Measurements from ENCODE around the gene BAG1.

BAG1 gene

DNA sequence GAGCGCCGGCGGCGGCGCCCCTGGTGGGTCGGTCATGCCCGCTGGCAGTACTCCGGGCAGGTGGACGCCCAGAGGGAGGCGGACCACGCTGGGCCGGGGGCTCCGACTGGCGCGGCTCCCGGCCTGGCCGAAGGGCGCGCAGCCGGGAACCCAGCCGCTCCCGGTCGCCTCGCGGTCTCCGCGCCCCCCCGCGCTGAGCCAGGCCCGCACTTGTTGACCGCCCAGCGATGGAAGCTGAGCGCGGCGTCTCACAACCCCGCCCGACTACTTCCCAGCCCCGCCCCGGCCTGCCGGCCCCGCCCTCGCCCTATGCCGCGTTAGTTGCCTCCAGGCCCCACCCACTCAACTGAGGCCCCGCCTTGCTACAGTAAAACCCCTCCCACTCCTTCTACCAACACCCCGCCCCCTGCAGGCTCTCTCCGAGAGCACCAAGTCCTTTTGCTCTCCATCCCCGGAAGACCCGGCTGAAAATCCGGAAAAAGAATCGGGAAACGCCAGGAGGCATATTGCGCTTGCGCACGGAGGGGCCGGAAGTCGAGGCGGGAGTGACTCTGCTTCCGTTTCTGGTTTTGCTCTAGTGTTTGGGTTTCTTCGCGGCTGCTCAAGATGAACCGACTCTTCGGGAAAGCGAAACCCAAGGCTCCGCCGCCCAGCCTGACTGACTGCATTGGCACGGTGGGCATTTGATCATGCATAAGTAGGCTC is at the start of gene BAG1, which contains the start of gene CHMP5:
Gene BAG1, minus strand, starts transcription at position 236 of the 705 bp plus-strand sequence.
Gene CHMP5, plus strand, starts transcription at position 577 of the 705 bp plus-strand sequence. Its CDS starts 30 bp downstream, at position 607.
- peak; percentile 100 for DNase-seq (ENCODE audit: low spot score)

DNA sequence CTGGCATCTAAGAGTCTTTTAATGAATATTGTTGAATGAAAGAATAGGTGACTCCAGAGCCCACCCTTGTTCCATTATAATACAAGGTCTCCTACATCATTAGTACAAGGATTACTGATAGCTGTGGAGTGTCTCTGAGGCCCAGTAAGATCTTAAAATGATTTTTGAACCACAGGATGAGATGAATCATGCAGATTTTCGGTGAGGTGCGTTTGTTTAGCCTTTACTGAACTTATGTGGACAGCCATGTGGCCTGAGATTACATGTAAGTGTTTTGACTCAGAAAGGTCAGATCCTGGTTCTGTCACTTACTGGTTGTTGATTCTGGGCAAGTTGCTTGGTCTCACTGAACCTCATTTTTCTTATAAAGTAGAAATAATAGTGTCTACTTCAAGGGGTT is 47.4 kb upstream of the BAG1 start:
- DNase-seq (ENCODE audit: low spot score), result no peak

DNA sequence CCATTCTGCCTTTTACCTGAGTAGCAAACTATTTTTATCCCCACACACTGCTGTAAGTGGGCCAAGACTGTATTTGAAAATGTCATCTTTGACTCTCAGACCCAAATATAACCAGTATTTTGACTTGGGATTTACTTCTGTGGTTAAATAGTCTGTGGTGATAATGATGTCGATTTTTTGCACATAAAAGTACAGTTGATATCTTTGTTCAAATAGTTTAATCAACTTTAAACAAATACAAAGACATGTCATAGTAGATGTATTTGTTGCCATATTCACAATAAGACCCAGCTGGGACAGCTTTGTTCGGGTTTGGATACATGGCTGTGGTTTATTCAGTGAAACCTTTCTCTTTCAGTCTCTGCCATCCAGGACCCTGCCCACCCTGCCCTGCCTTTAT is 46.2 kb upstream of the BAG1 start:
- DNase-seq (ENCODE audit: low spot score), result no peak

GRCh38 chr9:33309903-33310302 is 45.4 kb upstream of the BAG1 start:
- no peak for DNase-seq (ENCODE audit: low spot score)

DNA sequence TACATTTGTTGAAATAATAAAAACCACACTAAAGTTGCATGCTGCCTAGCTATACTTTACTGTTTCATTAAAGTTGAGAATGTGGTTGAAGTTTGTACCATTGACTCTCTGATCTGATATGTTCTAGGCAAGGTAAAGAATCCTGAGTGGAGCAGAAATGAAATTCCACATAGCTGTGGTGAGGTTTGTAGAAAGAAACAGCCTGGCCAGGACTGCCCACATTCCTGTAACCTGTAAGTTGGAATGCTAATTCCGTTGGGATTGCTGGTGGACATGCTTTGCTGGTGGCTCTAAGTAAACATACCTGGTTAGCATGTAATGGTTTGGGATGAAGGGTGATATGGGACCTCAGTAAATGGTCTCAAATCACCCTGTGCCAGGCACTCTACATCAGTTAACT is 42.6 kb upstream of the BAG1 start:
- no peak for DNase-seq (ENCODE audit: low spot score)

DNA sequence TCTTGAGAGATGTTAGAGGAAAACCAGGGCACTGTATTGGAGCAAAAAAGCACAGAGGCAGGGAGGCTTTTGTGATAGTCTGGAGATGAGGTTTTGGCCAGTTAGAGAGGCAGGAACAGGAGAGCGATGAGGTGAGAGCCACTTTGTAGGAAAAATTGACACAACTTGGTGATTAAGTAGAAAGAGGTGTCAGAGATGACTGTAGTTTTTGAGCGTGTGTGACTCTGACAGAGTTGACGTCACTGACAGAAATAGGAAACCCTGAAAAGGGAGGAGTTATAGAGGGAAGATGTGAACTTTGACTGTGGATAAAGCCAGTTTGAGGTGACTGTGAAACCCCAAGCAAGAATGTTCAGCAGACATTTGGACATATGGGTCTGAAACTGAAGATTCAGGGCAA is 41.5 kb upstream of the BAG1 start:
- no peak for DNase-seq (ENCODE audit: low spot score)

GRCh38 chr9:33304362-33304761 is 39.9 kb upstream of the BAG1 start:
- no peak for DNase-seq (ENCODE audit: low spot score)

DNA sequence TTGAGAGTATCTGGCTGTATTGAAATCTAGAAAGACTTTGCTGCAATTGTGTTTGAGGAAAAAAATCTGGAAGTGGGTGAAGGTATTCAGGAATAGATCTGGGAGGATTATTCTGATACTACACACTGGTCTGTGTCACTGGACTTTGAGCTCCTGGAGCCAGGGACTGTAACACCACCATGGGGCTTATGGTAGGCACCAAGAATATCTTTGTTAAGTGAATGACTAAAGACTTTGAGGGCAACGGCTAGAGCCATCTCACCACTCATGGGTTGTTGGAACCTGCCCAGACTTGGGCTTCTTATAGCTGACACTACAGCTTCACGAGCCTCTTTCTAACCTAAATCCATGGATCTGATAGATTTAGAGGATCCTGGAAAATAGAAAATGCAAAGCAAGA is 36.0 kb upstream of the BAG1 start:
- DNase-seq (ENCODE audit: low spot score), result no peak

DNA sequence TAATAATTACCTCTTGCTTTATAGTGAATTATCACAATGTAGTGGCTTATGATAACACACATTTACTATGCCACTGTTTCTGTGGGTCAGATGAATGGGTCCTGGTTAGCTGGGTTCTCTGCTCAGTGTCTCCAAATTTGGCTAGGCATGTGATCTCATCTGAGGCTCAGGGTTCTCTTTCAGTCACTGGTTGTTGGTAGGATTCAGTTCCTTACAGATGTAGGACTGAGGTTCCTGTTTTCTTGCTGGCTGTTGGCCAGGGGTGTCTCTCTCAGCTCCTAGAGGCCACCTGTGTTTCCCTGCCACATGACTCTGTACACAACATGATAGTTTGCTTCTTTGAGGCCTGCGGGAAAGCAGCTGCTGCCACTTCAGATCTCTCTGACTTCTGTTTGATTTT is 32.9 kb upstream of the BAG1 start:
- DNase-seq (ENCODE audit: low spot score), result no peak

DNA sequence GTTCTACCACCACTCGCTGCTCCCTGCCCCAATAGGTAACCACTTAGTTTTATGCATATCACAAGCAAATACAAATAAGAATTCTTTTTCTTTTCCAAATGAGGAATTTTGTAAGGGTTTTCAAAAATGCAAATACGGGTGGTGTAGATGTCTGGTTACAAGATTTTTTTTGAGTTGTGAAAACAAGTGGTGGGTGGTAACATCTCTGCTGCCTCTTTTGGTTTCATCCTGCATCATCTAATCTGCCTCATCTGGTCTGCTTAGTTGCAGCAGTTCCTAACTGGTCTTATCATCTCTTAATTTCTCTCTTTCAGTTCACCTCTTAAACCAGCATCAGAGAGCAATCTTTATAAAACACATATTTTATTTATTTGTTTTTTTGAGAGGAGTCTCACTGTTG is 31.1 kb upstream of the BAG1 start:
- DNase-seq (ENCODE audit: low spot score), result no peak

GRCh38 chr9:33294670-33295432 is 30.3 kb upstream of the BAG1 start:
- no peak for DNase-seq (ENCODE audit: low spot score)

- DNase-seq (ENCODE audit: low spot score), result no peak
These were observed 29.3 kb upstream of the BAG1 start for GRCh38 chr9:33293782-33294181.

DNA sequence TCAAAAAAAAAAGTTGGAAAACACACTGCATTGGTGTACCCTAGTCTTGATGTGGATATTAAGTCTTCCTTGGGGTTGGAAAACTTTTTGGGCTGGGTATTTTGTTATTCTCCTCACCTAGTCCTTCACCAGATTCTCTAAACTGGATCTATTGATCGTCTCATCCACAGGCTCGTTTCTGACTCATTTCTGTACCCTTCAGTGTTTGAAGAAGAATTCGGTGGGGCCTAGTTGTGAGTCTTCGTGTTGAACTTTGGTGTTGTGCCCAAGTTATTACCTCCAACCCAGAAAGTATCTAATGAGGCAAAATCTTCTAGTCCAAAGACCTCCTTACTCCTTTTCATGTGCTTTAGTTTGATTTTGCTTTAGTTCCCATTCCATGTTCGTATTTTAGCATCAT is 27.4 kb upstream of the BAG1 start:
- no peak for DNase-seq (ENCODE audit: low spot score)

GRCh38 chr9:33291031-33291397 is 26.5 kb upstream of the BAG1 start:
- no peak for DNase-seq (ENCODE audit: low spot score)

- DNase-seq (ENCODE audit: low spot score), result peak; percentile 100
These were observed 25.9 kb upstream of the BAG1 start, which contains the start of gene NFX1 for GRCh38 chr9:33290247-33291030. NFX1 (plus strand) TSS chr9:33290516; CDS start chr9:33290573, 57 bp downstream.

- no peak for DNase-seq (ENCODE audit: low spot score)
These were observed 25.4 kb upstream of the BAG1 start for GRCh38 chr9:33289936-33290246.

DNA sequence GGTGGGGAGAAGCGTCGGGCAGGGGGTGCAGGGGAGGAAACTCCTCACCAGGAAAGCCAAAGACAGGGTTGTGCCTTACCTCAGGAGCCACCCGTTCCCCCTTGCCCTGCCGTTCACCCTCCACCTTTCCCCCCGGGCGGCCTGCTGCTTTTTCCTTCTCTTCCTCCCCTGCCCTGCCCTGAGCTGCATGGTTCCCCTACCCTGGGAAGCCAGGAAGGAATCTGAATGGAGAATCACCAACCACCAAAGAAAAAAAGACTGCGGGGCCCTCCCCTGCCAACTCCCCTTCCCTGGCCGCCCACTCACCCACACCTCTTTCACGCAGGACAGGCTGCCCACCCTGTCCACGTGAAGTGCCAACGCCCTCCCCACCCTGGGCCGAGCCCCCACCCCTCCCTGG is 25.0 kb upstream of the BAG1 start:
- DNase-seq (ENCODE audit: low spot score), result peak; percentile 19

- DNase-seq (ENCODE audit: low spot score), result no peak
These were observed 24.4 kb upstream of the BAG1 start for GRCh38 chr9:33288828-33289483.

- no peak for DNase-seq (ENCODE audit: low spot score)
These were observed 23.7 kb upstream of the BAG1 start for GRCh38 chr9:33288235-33288634.

DNA sequence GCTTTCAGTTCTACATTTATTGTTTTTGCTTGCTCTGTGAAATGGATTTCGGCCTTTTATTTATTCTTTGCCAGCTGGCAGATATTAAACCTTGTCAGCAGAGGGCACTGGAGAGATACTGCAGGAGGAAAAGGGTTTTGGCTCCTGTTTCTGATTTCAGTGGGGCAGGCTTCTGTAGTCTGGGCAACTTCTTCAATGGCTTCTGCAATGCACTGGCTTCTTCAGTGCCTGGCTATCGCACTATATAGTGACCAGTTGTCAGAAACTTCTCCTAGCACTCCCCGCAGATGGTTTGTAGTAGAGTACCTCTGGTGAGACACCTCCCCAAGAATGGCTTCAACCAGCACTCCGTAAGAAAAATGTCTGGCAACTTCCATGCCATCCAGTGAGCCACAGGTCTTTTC is 22.6 kb upstream of the BAG1 start:
- peak; percentile 91 for DNase-seq (ENCODE audit: low spot score)

GRCh38 chr9:33285502-33285901 is 21.0 kb upstream of the BAG1 start:
- no peak for DNase-seq (ENCODE audit: low spot score)

- DNase-seq (ENCODE audit: low spot score), result no peak
These were observed 13.0 kb upstream of the BAG1 start for GRCh38 chr9:33277484-33277883.

DNA sequence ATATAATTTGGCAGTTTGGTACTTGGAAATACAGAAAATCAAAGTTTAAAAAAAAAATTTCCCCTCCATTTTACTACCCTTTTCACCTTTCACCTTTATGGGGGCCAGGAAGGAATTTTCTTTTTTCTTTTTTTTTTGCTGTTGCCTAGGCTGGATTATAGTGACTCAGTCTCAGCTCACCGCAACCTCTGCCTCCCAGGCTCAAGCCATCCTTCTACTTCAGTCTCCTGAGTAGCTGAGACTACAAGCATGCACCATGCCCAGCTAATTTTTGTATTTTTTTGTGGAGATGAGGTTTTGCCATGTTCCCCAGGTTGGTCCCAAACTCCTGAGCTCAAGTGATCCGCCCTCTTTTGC is 9.4 kb upstream of the BAG1 start:
- no peak for DNase-seq (ENCODE audit: low spot score)
